Lower lobe of right lung (tissue), 2 donors: ENCODE results near the gene PHF20. TPM values are rescaled to one million over a fixed set of nuclear protein-coding genes. Genes with fewer than 3 reads are reported as not detected.
"Not testable (repeated sequence)": the region's sequence is repeated elsewhere in the genome, so short reads cannot be mapped to it uniquely, and the experiment has no call there.

Experiments
- ATAC-seq, 2 donors: fragments of 200-7000 bp; cut with Tn5 transposase; one replicate each; pipeline ENCODE4 v1.9.1; 2020 to 2022; ENCODE audit warnings: mild to moderate bottlenecking in 2 of 2, moderate library complexity in 2 of 2
- DNase-seq: peaks from one replicate; pipeline ENCODE4 v3.0.0-alpha.2; 2020
- H3K27ac ChIP-seq: fragments of 200-600 bp; one replicate; pipeline ENCODE4 v1.8.0; 2022
- H3K27me3 ChIP-seq: fragments of 200-600 bp; one replicate; pipeline ENCODE4 v1.8.0; 2022; ENCODE audit warnings: low read depth
- H3K36me3 ChIP-seq: fragments of 200-600 bp; one replicate; pipeline ENCODE4 v1.8.0; 2022; ENCODE audit warnings: mild to moderate bottlenecking
- H3K4me1 ChIP-seq: fragments of 200-600 bp; one replicate; pipeline ENCODE4 v1.8.0; 2022
- H3K4me3 ChIP-seq: fragments of 200-600 bp; one replicate; pipeline ENCODE4 v1.8.0; 2022; ENCODE audit warnings: mild to moderate bottlenecking
- H3K9me3 ChIP-seq: fragments of 200-600 bp; one replicate; pipeline ENCODE4 v1.8.0; 2022
- CTCF ChIP-seq: fragments of 200-600 bp; IDR thresholded peaks from one replicate; pipeline ENCODE4 v1.8.0; 2022; ENCODE audit warnings: antibody characterized with exemption, mild to moderate bottlenecking
- intact Hi-C: fragments of 100-400 bp; cut with DNase I; formaldehyde crosslinking; loops from one replicate; pipeline ENCODE4 v1.11.0; 2022
- total RNA-seq: library from RNA; stranded (reverse); fragmentation: NEBNext Ultra II Directional; extraction: Animal tissue kit (Norgen Biotek cat#: 25700); gene quantifications from one replicate; pipeline ENCODE4 v1.2.1, GENCODE V29; 2021
- donor health status: DM: no; HTN: yes; CAD: no; lungs with severe emphysema.

The PHF20 gene
- total RNA-seq, 1 donor from 2014 or later = 47.9 TPM

GRCh38 chr20:35756404-35756803 is 15.4 kb upstream of the PHF20 start:
- ATAC-seq = no peak
- Histone ChIP-seq H3K27ac (no peak overlapping the region), H3K36me3 (no peaks in the 10 kb centered on the region), H3K27me3 (no peaks in the 10 kb centered on the region), H3K9me3 (no peaks in the 10 kb centered on the region), H3K4me1 (no peaks in the 10 kb centered on the region), H3K4me3 (no peak overlapping the region)
- DNase-seq = no peak
- intact Hi-C loops = no loop called here
- no peak for TF ChIP-seq CTCF

GRCh38 chr20:35757098-35757705 is 14.6 kb upstream of the PHF20 start:
- no peaks in the 10 kb centered on the region for H3K9me3 ChIP-seq
- no peaks in the 10 kb centered on the region for H3K27me3 ChIP-seq
- no peak overlapping the region for H3K4me3 ChIP-seq
- H3K27ac ChIP-seq = no peak overlapping the region
- TF ChIP-seq CTCF = no peak
- intact Hi-C loops = no loop called here
- DNase-seq (no peak), ATAC-seq (no peak)
- no peaks in the 10 kb centered on the region for H3K36me3 ChIP-seq
- no peaks in the 10 kb centered on the region for H3K4me1 ChIP-seq

GRCh38 chr20:35761548-35761947 is 10.3 kb upstream of the PHF20 start:
- H3K4me1 ChIP-seq, H3K27ac ChIP-seq, ATAC-seq, H3K36me3 ChIP-seq, DNase-seq, H3K4me3 ChIP-seq, H3K9me3 ChIP-seq, H3K27me3 ChIP-seq, intact Hi-C loops: not testable (repeated sequence)

- H3K9me3 ChIP-seq = no peaks in the 10 kb centered on the region
- DNase-seq (no peak), ATAC-seq (no peak)
- H3K27ac ChIP-seq = no peak overlapping the region
- no peak overlapping the region for H3K4me3 ChIP-seq
- H3K36me3 ChIP-seq = no peaks in the 10 kb centered on the region
- H3K4me1 ChIP-seq = peaks cover 4% of the 10 kb centered on the region
- no peak for TF ChIP-seq CTCF
- intact Hi-C loops = no loop called here
- H3K27me3 ChIP-seq = no peaks in the 10 kb centered on the region
Measured at GRCh38 chr20:35762461-35762860, 9.4 kb upstream of the PHF20 start.

GRCh38 chr20:35764936-35765335 is 6.9 kb upstream of the PHF20 start:
- H3K9me3 ChIP-seq, H3K27me3 ChIP-seq, H3K36me3 ChIP-seq, H3K4me3 ChIP-seq, intact Hi-C loops, DNase-seq, ATAC-seq: not testable (repeated sequence)
- Histone ChIP-seq H3K4me1 (peaks cover 29% of the 10 kb centered on the region), H3K27ac (peak overlapping the region; percentile 11)

GRCh38 chr20:35766843-35767242 is 5.0 kb upstream of the PHF20 start:
- DNase-seq = no peak
- ATAC-seq = no peak
- H3K9me3 ChIP-seq = no peaks in the 10 kb centered on the region
- no peaks in the 10 kb centered on the region for H3K36me3 ChIP-seq
- H3K4me1 ChIP-seq = peaks cover 45% of the 10 kb centered on the region
- H3K27ac ChIP-seq = peak overlapping the region; percentile 96
- no peaks in the 10 kb centered on the region for H3K27me3 ChIP-seq
- no peak for TF ChIP-seq CTCF
- H3K4me3 ChIP-seq = no peak overlapping the region
- intact Hi-C loops = no loop called here
